ENCODE results near the gene DEFB114. TPM values are rescaled to one million over a fixed set of nuclear protein-coding genes. Genes with fewer than 3 reads are reported as not detected.
"Not testable (repeated sequence)": the region's sequence is repeated elsewhere in the genome, so short reads cannot be mapped to it uniquely, and the experiment has no call there.

The DEFB114 gene
- total RNA-seq (2014; rRNA removed; shearing (Covaris generic)) = not detected in 2 replicates
- polyA plus RNA-seq (2014; cell fraction: nucleus; rRNA removed) = not detected in 2 replicates

GRCh38 chr6:49964064-49964463 is at the start of gene DEFB114:
Gene DEFB114, minus strand, starts transcription at chr6:49964164. Its CDS starts 59 bp downstream, at chr6:49964105.
- no peak for DNase-seq (ENCODE audit: extremely low read depth, low read depth)

- no peak for DNase-seq (ENCODE audit: extremely low read depth, low read depth)
These were observed 43.9 kb upstream of the DEFB114 start for GRCh38 chr6:50007819-50008218.

- DNase-seq (ENCODE audit: extremely low read depth, low read depth) = no peak
These were observed 39.2 kb upstream of the DEFB114 start for GRCh38 chr6:50003139-50003538.

- no peak for DNase-seq (ENCODE audit: extremely low read depth, low read depth)
These were observed 31.3 kb upstream of the DEFB114 start for GRCh38 chr6:49995278-49995677.

GRCh38 chr6:49988900-49989299 is 24.9 kb upstream of the DEFB114 start:
- DNase-seq (ENCODE audit: extremely low read depth, low read depth) = no peak

- DNase-seq (ENCODE audit: extremely low read depth, low read depth) = no peak
These were observed 23.8 kb upstream of the DEFB114 start for GRCh38 chr6:49987749-49988148.

- DNase-seq (ENCODE audit: extremely low read depth, low read depth) = no peak
These were observed 22.6 kb upstream of the DEFB114 start for GRCh38 chr6:49986551-49986950.

- DNase-seq (ENCODE audit: extremely low read depth, low read depth) = no peak
These were observed 18.1 kb upstream of the DEFB114 start for GRCh38 chr6:49982046-49982445.

- peak; percentile 0 for DNase-seq (ENCODE audit: extremely low read depth, low read depth)
These were observed 16.9 kb upstream of the DEFB114 start for GRCh38 chr6:49980898-49981297.

- DNase-seq (ENCODE audit: extremely low read depth, low read depth) = no peak
These were observed 15.6 kb upstream of the DEFB114 start for GRCh38 chr6:49979584-49979983.

GRCh38 chr6:49978332-49979226 is 14.6 kb upstream of the DEFB114 start:
- no peak for DNase-seq (ENCODE audit: extremely low read depth, low read depth)

GRCh38 chr6:49969605-49970004 is 5.6 kb upstream of the DEFB114 start, which contains the start of gene DEFB113:
Gene DEFB113, minus strand, starts transcription at chr6:49969625. Its CDS starts 0 bp downstream, at chr6:49969625.
- DNase-seq (ENCODE audit: extremely low read depth, low read depth) = no peak

- no peak for DNase-seq (ENCODE audit: extremely low read depth, low read depth)
These were observed 2.9 kb upstream of the DEFB114 start for GRCh38 chr6:49966823-49967222.

GRCh38 chr6:49966334-49966733 is 2.4 kb upstream of the DEFB114 start:
- DNase-seq (ENCODE audit: extremely low read depth, low read depth) = no peak

GRCh38 chr6:49958180-49958579 is 5.8 kb downstream of the DEFB114 start:
- no peak for DNase-seq (ENCODE audit: extremely low read depth, low read depth)

GRCh38 chr6:49955847-49956246 is 8.1 kb downstream of the DEFB114 start:
- no peak for DNase-seq (ENCODE audit: extremely low read depth, low read depth)

- DNase-seq (ENCODE audit: extremely low read depth, low read depth) = no peak
These were observed 12.0 kb downstream of the DEFB114 start for GRCh38 chr6:49951926-49952325.

- DNase-seq (ENCODE audit: extremely low read depth, low read depth) = no peak
These were observed 13.6 kb downstream of the DEFB114 start for GRCh38 chr6:49950415-49950751.

- DNase-seq (ENCODE audit: extremely low read depth, low read depth) = no peak
These were observed 14.9 kb downstream of the DEFB114 start for GRCh38 chr6:49949062-49949461.

GRCh38 chr6:49946835-49947234 is 17.1 kb downstream of the DEFB114 start:
- no peak for DNase-seq (ENCODE audit: extremely low read depth, low read depth)

- DNase-seq (ENCODE audit: extremely low read depth, low read depth) = not testable (repeated sequence)
These were observed 19.9 kb downstream of the DEFB114 start for GRCh38 chr6:49944068-49944467.

- DNase-seq (ENCODE audit: extremely low read depth, low read depth) = no peak
These were observed 23.9 kb downstream of the DEFB114 start for GRCh38 chr6:49939993-49940498.
